H1 (cell line): ENCODE results near the gene ARHGAP15. TPM values are rescaled to one million over a fixed set of nuclear protein-coding genes. Genes with fewer than 3 reads are reported as not detected.

ENCODE experiments used
- CTBP2 ChIP-seq: IDR thresholded peaks from 2 replicates; pipeline ENCODE4 v1.7.0; 2011; ENCODE audit warnings: borderline replicate concordance, mild to moderate bottlenecking, moderate library complexity, mixed read lengths, low read length; ENCODE audit not compliant: insufficient read depth, insufficient read length
- HDAC6 ChIP-seq: IDR thresholded peaks from one replicate; pipeline ENCODE4 v1.7.1; 2012; ENCODE audit warnings: low read depth, mild to moderate bottlenecking, inconsistent platforms, low read length, moderate library complexity
- NANOG ChIP-seq: IDR thresholded peaks from 2 replicates; pipeline ENCODE4 v1.6.1; 2011; ENCODE audit warnings: low read length, low read depth, mild to moderate bottlenecking, inconsistent platforms; ENCODE audit not compliant: insufficient read depth, poor library complexity, severe bottlenecking
- TBP ChIP-seq: IDR thresholded peaks from 2 replicates; pipeline ENCODE4 v1.6.1; 2011; ENCODE audit warnings: low read depth, low read length, improper control_type of control experiment
- polyA plus RNA-seq, 7 experiments: library from polyadenylated mRNA; depleted of rRNA in 3 of 7; stranded (reverse) in 5 of 7; unstranded in 2 of 7; fragments of >200 nt in 5 of 7; fragments of 200-250 nt in 2 of 7; gene quantifications; 1 replicate in 5 of 7; 2 replicates in 1 of 7; 4 replicates in 1 of 7; pipeline versions ENCODE4 v1.2.1 to v1.2.3, GENCODE V29; 2011 to 2013; ENCODE audit warnings: missing spikeins in 2 of 7, mixed read lengths in 2 of 7
- total RNA-seq: library from RNA; stranded (reverse); fragmentation: NEBNext Ultra II Directional; extraction: Animal tissue kit (Norgen Biotek cat#: 25700); gene quantifications from 2 replicates; pipeline ENCODE4 v1.2.1, GENCODE V29; 2021
- TF ChIP-seq, protein P1 (sequence below): fragments of 300-600 bp; sonication (generic); IDR thresholded peaks from 2 replicates; pipeline ENCODE4 v1.7.1; 2012; ENCODE audit warnings: low read length, moderate library complexity, mild to moderate bottlenecking, inconsistent platforms; ENCODE audit not compliant: insufficient replicate concordance
- TF ChIP-seq, protein P2 (sequence below), 3 experiments: IDR thresholded peaks; 1 replicate in 2 of 3; 2 replicates in 1 of 3; pipeline versions ENCODE4 v1.5.1 to v1.6.1; 2011; ENCODE audit warnings: low read length in 3 of 3, mild to moderate bottlenecking in 3 of 3, inconsistent platforms in 2 of 3, low read depth in 1 of 3, moderate library complexity in 1 of 3; ENCODE audit not compliant: insufficient read depth in 1 of 3; ENCODE audit errors: control extremely low read depth in 1 of 3

ARHGAP15 gene
- total and polyA plus RNA-seq, 2 of the 8 experiments (the other 6 are each of a cell fraction or from before 2014, with no cell fraction given) = not detected

- no peak for TF ChIP-seq HDAC6
- TF ChIP-seq, protein P1, sequence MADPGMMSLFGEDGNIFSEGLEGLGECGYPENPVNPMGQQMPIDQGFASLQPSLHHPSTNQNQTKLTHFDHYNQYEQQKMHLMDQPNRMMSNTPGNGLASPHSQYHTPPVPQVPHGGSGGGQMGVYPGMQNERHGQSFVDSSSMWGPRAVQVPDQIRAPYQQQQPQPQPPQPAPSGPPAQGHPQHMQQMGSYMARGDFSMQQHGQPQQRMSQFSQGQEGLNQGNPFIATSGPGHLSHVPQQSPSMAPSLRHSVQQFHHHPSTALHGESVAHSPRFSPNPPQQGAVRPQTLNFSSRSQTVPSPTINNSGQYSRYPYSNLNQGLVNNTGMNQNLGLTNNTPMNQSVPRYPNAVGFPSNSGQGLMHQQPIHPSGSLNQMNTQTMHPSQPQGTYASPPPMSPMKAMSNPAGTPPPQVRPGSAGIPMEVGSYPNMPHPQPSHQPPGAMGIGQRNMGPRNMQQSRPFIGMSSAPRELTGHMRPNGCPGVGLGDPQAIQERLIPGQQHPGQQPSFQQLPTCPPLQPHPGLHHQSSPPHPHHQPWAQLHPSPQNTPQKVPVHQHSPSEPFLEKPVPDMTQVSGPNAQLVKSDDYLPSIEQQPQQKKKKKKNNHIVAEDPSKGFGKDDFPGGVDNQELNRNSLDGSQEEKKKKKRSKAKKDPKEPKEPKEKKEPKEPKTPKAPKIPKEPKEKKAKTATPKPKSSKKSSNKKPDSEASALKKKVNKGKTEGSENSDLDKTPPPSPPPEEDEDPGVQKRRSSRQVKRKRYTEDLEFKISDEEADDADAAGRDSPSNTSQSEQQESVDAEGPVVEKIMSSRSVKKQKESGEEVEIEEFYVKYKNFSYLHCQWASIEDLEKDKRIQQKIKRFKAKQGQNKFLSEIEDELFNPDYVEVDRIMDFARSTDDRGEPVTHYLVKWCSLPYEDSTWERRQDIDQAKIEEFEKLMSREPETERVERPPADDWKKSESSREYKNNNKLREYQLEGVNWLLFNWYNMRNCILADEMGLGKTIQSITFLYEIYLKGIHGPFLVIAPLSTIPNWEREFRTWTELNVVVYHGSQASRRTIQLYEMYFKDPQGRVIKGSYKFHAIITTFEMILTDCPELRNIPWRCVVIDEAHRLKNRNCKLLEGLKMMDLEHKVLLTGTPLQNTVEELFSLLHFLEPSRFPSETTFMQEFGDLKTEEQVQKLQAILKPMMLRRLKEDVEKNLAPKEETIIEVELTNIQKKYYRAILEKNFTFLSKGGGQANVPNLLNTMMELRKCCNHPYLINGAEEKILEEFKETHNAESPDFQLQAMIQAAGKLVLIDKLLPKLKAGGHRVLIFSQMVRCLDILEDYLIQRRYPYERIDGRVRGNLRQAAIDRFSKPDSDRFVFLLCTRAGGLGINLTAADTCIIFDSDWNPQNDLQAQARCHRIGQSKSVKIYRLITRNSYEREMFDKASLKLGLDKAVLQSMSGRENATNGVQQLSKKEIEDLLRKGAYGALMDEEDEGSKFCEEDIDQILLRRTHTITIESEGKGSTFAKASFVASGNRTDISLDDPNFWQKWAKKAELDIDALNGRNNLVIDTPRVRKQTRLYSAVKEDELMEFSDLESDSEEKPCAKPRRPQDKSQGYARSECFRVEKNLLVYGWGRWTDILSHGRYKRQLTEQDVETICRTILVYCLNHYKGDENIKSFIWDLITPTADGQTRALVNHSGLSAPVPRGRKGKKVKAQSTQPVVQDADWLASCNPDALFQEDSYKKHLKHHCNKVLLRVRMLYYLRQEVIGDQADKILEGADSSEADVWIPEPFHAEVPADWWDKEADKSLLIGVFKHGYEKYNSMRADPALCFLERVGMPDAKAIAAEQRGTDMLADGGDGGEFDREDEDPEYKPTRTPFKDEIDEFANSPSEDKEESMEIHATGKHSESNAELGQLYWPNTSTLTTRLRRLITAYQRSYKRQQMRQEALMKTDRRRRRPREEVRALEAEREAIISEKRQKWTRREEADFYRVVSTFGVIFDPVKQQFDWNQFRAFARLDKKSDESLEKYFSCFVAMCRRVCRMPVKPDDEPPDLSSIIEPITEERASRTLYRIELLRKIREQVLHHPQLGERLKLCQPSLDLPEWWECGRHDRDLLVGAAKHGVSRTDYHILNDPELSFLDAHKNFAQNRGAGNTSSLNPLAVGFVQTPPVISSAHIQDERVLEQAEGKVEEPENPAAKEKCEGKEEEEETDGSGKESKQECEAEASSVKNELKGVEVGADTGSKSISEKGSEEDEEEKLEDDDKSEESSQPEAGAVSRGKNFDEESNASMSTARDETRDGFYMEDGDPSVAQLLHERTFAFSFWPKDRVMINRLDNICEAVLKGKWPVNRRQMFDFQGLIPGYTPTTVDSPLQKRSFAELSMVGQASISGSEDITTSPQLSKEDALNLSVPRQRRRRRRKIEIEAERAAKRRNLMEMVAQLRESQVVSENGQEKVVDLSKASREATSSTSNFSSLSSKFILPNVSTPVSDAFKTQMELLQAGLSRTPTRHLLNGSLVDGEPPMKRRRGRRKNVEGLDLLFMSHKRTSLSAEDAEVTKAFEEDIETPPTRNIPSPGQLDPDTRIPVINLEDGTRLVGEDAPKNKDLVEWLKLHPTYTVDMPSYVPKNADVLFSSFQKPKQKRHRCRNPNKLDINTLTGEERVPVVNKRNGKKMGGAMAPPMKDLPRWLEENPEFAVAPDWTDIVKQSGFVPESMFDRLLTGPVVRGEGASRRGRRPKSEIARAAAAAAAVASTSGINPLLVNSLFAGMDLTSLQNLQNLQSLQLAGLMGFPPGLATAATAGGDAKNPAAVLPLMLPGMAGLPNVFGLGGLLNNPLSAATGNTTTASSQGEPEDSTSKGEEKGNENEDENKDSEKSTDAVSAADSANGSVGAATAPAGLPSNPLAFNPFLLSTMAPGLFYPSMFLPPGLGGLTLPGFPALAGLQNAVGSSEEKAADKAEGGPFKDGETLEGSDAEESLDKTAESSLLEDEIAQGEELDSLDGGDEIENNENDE = no peak
- TF ChIP-seq TBP = no peak
- no peak for TF ChIP-seq CTBP2
- no peak for TF ChIP-seq NANOG
- TF ChIP-seq, protein P2, sequence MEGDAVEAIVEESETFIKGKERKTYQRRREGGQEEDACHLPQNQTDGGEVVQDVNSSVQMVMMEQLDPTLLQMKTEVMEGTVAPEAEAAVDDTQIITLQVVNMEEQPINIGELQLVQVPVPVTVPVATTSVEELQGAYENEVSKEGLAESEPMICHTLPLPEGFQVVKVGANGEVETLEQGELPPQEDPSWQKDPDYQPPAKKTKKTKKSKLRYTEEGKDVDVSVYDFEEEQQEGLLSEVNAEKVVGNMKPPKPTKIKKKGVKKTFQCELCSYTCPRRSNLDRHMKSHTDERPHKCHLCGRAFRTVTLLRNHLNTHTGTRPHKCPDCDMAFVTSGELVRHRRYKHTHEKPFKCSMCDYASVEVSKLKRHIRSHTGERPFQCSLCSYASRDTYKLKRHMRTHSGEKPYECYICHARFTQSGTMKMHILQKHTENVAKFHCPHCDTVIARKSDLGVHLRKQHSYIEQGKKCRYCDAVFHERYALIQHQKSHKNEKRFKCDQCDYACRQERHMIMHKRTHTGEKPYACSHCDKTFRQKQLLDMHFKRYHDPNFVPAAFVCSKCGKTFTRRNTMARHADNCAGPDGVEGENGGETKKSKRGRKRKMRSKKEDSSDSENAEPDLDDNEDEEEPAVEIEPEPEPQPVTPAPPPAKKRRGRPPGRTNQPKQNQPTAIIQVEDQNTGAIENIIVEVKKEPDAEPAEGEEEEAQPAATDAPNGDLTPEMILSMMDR (IDR thresholded peaks at IDR 0.05; ENCODE audit: control extremely low read depth in 1 of 3, insufficient read depth in 1 of 3, low read depth in 1 of 3, low read length in 3 of 3) = no peak
These were observed 357.8 kb downstream of the ARHGAP15 start (continued) for GRCh38 chr2:143486976-143487375.
